Activated T-helper 1 cell treated with anti-CD3 and anti-CD28 coated beads, Interleukin-2, amount 50 U/mL, for 16 hours (primary cell): ENCODE measurements around the gene LUC7L.
"Not testable (repeated sequence)": the region's sequence is repeated elsewhere in the genome, so short reads cannot be mapped to it uniquely, and the experiment has no call there.

Experiments used
- DNase-seq, 2 donors: peaks; one replicate each; pipeline ENCODE4 v3.0.0-alpha.2; 2020; ENCODE audit warnings: low read depth in 1 of 2, low spot score in 1 of 2

The LUC7L gene

DNA sequence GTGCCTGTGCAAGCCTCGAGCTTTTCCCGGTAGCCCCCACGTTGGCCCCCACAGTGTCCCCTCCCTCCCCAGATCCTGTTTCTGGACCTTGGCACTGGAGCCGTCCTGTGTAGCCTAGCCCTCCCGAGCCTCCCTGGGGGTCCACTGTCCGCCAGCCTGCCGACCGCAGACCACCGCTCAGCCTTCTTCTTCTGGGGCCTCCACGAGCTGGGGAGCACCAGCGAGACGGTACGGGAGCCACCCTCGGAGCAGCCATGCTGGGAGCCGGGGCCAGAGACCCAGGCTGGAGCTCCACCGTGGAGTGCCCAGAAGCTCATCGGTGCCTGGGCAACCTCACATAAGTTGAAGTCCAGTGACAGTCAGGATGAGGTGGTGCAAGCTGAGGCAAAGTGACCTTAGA is 34.7 kb upstream of the LUC7L start:
- no peak for DNase-seq

DNA sequence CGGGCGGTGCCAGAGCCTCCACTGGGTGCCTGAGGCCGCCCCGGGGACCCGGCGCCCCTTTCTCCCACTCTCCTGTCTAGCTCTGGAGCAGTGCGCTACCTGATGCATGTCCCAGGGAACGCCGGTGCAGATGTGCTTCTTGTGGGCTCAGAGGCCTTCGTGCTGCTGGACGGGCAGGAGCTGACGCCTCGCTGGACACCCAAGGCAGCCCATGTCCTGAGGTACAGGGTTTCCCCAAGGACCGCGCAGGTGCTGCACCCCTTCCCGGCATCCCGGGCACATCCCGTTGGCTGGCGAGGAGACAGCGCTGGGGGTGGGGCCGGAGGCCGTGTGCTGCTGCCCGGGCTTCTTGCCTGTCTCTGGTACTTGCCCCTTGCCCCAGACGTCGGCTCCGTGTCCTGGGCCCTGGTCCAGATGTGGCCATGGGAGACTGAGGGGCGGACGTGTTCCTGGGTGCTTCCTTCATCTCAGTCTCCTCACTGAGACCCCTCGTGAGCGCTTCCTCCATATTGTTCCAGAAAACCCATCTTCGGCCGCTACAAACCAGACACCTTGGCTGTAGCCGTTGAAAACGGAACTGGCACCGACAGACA is 34.0 kb upstream of the LUC7L start:
- DNase-seq = no peak

DNA sequence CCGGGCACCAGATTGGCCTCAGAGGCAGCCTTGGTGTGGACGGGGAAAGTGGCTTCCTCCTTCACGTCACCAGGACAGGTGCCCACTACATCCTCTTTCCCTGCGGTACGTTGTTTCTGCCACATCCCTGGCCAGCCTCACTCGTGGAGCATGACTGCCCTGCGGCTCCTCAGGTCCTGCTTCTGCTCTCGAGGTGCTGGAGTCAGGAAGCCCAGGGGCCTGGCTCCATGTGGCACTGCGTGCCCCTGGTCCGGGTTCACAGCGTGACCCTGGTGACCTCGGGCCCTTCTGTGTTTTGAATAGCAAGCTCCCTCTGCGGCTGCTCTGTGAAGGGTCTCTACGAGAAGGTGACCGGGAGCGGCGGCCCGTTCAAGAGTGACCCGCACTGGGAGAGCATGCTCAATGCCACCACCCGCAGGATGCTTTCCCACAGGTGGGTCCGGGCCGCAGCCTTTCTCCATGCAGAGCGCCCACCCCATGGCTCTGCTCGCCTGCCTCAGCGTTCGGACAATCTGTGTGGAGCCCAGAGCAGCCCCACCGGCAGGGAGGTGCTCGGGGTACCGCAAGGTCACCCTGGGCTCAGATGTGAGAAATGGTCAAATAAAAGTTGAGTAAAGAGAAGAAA is 33.0 kb upstream of the LUC7L start:
- no peak for DNase-seq

- no peak for DNase-seq
Observed at GRCh38 chr16:261031-261691, 31.9 kb upstream of the LUC7L start.

DNA sequence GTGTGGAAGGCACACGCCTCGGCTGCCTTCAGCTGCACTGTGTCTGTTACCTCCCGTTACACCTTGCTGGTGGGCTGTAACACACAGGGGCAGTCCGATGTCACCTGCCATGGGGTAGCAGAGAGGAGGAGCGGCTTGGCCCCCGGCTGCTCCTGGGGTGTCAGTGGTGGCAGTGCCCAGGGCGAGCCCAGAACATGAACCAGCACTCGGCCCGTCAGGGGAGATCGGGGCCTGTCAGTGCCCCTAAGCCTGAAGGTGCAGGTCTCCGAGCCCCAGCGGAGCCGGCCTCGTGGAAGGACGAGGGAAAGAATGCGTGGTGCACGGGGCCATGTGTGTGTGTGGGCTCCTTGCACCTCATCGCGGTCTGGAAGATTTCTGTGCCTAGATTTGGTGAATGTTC is 31.1 kb upstream of the LUC7L start:
- DNase-seq = no peak

DNA sequence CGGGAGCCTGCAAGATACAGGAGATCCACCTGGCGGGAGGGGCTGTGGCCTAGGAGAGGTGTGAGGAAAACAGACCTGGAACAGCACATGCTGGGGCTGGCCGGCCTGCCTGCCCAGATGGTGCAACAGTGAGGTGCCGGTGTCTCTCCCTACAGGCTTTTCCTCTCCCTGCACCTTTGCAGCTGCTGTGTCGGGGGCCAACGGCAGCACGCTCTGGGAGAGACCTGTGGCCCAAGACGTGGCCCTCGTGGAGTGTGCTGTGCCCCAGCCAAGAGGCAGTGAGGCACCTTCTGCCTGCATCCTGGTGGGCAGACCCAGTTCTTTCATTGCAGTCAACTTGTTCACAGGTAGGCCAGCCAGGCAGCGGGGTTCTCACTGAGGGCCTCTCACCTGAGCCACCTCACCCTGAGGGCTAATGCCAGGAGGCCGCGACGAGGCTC is 30.6 kb upstream of the LUC7L start:
- DNase-seq = no peak

- DNase-seq = no peak
Observed at GRCh38 chr16:259226-259625, 30.0 kb upstream of the LUC7L start.

- not testable (repeated sequence) for DNase-seq
Observed at GRCh38 chr16:258091-258490, 28.8 kb upstream of the LUC7L start.

DNA sequence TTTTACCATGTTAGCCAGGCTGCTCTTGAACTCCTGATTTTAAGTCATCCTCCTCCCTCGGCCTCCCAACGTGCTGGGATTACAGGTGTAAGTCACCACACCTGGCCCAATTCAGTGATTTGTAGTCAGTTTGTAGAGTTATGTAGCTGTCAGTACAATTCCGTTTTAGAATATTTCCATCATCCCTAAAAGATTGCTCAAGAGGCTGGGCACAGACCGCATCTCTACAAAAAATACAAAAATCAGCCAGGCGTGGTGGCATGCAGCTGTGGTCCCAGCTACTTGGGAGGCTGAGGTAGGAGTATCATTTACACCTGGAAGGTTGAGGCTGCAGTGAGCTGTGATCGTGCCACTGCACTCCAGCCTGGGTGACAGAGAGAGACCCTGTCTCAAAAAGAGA is 25.9 kb upstream of the LUC7L start:
- DNase-seq = no peak

DNA sequence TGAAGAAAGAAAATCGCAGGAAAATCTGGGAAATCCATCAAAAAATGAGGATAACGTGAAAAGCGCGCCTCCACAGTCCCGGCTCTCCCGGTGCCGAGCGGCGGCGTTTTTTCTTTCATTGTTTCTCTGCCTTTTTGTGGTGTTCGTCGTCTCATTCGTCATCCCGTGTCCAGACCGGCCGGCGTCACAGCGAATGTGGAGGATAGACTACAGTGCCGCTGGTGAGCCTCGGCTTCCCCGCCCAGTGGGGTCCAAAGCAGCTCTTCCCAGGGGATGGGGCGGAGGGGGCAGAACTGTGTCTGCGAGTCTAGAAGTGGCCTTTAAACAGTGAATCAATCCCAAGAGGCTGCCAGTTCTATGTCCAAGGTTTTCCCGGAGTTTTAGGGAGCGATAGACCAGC is 25.2 kb upstream of the LUC7L start:
- DNase-seq = no peak

GRCh38 chr16:253833-254232 is 24.6 kb upstream of the LUC7L start:
- no peak for DNase-seq

DNA sequence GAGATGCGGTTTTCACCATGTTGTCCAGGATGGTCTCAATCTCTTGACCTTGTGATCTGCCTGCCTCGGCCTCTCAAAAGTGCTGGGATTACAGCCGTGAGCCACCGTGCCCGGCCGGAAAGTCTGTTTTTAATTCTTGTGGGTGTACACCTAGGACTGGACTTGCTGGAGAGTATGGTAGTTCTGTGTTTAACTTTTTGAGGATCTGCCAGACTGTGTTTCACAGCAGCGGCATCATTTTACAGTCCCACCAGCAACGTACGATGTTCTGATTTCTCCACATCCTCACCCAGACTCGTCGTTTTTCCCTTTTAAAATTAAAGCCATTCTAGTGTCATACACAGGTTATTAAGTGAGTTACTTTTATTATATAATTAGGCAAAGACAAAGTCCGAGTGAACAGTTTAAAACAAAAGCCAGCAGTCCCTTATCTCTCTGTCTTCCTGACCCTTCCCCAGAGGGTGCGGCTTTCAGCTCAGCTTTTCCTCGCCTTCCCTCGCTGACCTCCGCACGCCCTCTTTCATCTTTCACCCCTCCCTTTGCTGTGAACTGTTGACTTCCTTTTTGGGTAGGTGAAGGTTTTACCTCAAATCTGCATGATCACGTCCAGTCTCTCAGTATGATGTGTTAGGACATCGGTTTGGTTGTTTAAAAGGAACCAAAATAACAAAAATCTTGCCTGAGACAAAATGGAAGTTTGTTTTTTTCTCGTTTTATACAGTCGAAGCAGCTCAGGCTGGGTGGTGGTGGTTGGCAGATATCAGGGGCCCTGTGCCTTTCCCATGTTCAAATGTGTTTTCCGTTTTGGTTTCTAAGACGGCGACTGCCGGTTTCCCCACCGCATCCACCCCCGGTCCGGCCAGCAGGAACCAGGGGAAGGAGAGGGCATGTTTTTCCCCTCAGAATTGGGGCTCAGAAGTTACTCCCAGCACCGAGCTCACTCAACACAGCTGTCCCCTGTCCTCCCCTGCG is 23.4 kb upstream of the LUC7L start:
- DNase-seq = no peak

GRCh38 chr16:249431-249830 is 20.2 kb upstream of the LUC7L start:
- no peak for DNase-seq

- no peak for DNase-seq
Observed at GRCh38 chr16:247027-247426, 17.8 kb upstream of the LUC7L start.

DNA sequence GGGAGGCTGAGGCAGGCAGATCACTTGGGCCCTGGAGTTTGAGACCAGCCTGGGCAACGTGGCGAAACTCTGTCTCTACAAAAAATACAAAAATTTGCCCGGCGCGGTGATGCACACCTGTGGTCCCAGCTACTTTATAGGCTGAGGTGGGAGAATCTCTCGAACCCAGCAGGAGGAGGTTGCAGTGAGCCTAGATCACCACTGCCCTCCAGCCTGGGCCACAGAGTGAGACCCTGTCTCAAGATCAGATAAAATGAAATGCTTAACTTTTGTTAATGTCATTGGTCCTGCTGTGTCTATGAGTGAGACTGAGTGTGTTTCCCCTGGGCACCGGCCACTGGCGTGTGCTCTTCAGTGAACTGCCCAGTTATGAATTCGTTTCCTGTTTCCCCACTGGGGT is 15.9 kb upstream of the LUC7L start:
- no peak for DNase-seq

- no peak for DNase-seq
Observed at GRCh38 chr16:243348-243747, 14.1 kb upstream of the LUC7L start.

DNA sequence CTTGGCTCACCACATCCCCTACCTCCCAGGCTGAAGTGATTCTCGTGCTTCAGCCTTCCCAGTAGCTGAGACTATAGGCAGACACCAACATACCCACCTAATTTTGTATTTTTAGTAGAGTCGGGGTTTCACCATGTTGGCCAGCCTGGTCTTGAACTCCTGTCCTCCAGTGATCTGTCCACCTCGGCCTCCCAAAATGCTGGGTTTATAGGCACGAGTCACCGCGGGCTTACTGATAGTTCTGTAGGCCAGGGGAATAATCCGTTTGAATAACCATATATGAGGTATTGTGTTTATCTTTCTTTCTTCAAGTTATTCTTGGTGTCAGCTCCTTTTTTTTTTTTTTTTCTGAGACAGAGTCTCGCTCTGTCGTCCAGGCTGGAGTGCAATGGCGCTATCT is 13.0 kb upstream of the LUC7L start:
- DNase-seq = no peak

DNA sequence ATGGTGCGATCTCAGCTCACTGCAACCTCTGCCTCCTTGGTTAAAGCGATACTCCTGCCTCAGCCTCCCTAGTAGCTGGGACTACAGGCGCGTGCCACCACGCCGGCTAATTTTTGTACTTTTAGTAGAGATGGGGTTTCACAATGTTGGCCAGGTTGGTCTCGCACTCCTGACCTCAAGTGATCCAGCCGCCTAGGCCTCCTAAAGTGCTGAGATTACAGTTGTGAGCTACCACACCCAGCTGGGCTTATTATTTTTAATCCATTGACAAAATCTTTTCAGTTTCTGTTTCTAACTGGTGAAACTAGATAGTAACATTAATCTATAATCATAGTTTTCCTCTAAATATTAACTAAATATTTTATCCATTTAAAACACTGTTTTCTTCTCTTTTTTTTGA is 11.3 kb upstream of the LUC7L start:
- no peak for DNase-seq

- no peak for DNase-seq
Observed at GRCh38 chr16:239948-240277, 10.7 kb upstream of the LUC7L start.

GRCh38 chr16:234468-235305 is 5.4 kb upstream of the LUC7L start, which contains the start of gene FAM234A:
Gene FAM234A, plus strand, starts transcription at chr16:234821. Its CDS starts 19,593 bp downstream, at chr16:254414.
- DNase-seq = peak; percentile 86 to 93

- DNase-seq = no peak
Observed at GRCh38 chr16:230949-231348, 1.7 kb upstream of the LUC7L start.
